ENCODE results near the gene SAMD13.

SAMD13 gene

DNA sequence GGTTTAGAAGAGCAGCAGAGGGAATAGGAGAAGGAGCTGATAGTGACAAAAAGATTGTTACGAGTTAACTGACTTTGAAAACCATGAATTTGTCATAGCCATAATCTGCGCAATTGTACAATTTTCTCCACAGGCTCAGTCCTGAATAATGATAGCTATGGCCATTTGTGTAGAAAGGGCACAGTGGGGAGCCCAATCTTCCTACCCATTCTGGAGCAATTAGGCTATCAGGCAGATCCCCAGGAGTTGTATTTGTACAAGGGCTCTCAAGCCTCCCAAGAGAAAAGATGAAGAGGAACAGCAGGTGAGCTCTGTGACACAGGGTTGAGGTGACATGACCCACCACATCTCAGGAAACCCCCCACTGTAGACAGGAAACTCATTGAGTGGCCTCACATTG is 42.1 kb upstream of the SAMD13 start:
- in situ Hi-C loops (cut with HindIII; ENCODE audit: low sequenced_read_pairs) = no loop called here
- no peak overlapping the region for H3K4me3 ChIP-seq (ENCODE audit: low read depth, low read length)
- no peak for DNase-seq (ENCODE audit: low read depth)
- TF ChIP-seq, protein P1, sequence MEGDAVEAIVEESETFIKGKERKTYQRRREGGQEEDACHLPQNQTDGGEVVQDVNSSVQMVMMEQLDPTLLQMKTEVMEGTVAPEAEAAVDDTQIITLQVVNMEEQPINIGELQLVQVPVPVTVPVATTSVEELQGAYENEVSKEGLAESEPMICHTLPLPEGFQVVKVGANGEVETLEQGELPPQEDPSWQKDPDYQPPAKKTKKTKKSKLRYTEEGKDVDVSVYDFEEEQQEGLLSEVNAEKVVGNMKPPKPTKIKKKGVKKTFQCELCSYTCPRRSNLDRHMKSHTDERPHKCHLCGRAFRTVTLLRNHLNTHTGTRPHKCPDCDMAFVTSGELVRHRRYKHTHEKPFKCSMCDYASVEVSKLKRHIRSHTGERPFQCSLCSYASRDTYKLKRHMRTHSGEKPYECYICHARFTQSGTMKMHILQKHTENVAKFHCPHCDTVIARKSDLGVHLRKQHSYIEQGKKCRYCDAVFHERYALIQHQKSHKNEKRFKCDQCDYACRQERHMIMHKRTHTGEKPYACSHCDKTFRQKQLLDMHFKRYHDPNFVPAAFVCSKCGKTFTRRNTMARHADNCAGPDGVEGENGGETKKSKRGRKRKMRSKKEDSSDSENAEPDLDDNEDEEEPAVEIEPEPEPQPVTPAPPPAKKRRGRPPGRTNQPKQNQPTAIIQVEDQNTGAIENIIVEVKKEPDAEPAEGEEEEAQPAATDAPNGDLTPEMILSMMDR (IDR thresholded peaks at IDR 0.05; ENCODE audit: low read depth, low read length, missing control alignments) = no peak

DNA sequence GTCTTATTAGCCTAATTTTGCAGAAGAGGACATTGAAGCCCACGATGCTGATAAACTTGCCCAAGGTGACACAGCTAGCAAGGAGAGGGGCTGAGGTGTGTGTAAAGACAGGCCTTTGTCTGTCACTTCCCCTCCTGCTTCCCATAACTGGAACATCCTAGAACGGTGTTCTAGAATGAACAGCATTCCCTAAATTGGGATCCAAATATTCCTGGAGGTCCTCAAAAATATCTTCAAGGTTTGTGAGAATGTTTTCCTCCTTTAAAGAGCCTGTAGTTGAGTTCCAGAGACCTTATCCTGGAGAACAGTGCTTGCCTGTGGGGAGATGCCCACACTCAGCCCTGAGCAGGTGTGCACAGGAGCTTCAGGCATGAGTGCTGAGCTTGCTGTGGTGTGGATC is 41.5 kb upstream of the SAMD13 start:
- in situ Hi-C loops (cut with HindIII; ENCODE audit: low sequenced_read_pairs) = no loop called here
- H3K4me3 ChIP-seq (ENCODE audit: low read depth, low read length) = no peak overlapping the region
- DNase-seq (ENCODE audit: low read depth) = no peak
- TF ChIP-seq, protein P1 (IDR thresholded peaks at IDR 0.05; ENCODE audit: low read depth, low read length, missing control alignments) = no peak

DNA sequence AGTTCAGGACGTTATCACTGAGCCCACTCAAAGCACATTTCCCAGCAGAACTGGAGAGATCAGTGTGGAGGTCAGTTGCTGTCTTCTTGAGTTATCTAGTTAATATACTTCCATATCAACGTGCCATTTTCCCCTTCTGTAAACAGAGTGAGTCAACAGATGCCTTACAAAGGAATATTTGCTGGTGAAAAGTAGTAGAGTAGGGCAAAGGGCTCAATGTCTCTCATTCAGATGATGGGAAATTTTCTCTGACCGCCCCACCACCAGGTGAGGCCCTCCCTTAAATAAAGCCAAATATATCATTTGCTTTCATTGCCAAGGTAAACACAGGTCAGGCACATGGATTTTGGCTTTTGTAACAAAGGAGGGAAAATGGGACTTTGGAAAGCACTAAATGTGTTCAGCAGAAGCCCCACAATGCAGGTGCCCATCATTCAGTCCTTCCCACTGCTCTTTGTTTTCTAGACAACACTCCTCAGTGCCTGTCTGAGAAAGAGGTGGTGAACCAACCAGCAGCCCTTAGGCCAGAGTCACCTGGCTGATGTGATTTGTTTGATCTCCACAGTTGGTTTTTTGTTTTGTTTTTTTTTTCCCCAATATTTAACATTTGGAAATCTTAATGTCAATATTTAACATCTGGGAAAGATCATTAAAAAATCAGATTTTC is 40.5 kb upstream of the SAMD13 start:
- in situ Hi-C loops (cut with HindIII; ENCODE audit: low sequenced_read_pairs) = no loop called here
- no peak for DNase-seq (ENCODE audit: low read depth)
- H3K4me3 ChIP-seq (ENCODE audit: low read depth, low read length) = no peak overlapping the region
- TF ChIP-seq, protein P1 (IDR thresholded peaks at IDR 0.05; ENCODE audit: low read depth, low read length, missing control alignments) = no peak

DNA sequence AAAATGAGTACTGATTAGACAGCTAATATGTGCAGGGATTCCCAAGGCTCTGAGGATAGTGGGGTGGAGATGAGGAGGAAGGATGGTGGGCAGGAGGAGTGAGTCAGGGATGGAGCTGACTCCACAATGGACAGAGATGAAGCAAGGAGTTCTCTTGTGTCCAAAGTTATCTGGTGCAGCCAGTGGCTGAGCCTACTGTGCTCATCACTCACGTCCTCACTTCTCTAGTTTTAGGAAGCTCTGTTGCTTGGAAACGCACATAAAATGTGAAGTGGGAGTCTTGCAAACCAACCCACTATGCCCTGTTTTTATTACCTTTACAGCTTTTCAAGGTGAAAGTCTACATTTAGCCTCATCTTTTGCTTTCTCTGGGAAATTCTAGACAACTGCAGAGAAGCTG is 36.5 kb upstream of the SAMD13 start:
- H3K4me3 ChIP-seq (ENCODE audit: low read depth, low read length) = no peak overlapping the region
- TF ChIP-seq, protein P1 (IDR thresholded peaks at IDR 0.05; ENCODE audit: low read depth, low read length, missing control alignments) = no peak
- DNase-seq (ENCODE audit: low read depth) = no peak
- in situ Hi-C loops (cut with HindIII; ENCODE audit: low sequenced_read_pairs) = no loop called here

DNA sequence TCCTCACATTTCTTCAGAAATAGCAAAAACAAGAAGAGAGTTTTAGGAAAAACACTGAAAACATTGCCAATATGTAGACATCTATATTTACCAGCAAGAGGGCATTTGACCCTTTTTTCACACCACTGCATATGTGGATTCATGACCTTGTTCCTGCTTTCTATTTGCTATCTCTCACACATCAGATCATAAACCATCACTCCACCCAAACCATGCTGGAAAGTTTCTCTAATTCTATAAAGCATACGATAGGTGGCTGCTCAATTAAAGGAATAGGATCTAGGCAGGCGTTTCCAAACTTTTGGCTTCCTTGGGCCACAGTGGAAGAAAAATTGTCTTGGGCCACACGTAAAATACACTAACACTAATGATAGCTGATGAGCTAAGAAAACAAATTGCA is 35.6 kb upstream of the SAMD13 start:
- TF ChIP-seq, protein P1 (IDR thresholded peaks at IDR 0.05; ENCODE audit: low read depth, low read length, missing control alignments) = no peak
- DNase-seq (ENCODE audit: low read depth) = no peak
- no peak overlapping the region for H3K4me3 ChIP-seq (ENCODE audit: low read depth, low read length)
- in situ Hi-C loops (cut with HindIII; ENCODE audit: low sequenced_read_pairs) = no loop called here

DNA sequence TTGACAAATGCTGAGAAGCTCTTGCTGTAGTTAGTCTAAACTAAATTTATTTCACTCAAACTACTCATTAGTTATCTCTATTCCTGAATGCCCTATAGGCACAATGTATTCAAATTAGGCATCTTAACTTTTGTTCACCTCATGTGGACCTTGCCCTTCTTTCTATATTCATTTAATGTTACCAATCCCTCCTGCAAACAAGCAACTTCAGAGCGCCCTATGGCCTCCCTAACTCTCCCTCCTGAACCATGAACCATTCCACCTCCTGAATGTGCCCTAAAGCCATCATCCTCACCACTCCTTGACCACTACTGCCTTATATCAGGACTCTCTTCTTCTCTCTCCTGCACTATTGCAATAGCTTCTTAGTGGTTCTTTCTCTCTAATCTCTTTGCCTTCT is 34.8 kb upstream of the SAMD13 start:
- in situ Hi-C loops (cut with HindIII; ENCODE audit: low sequenced_read_pairs) = no loop called here
- TF ChIP-seq, protein P1 (IDR thresholded peaks at IDR 0.05; ENCODE audit: low read depth, low read length, missing control alignments) = no peak
- no peak for DNase-seq (ENCODE audit: low read depth)
- H3K4me3 ChIP-seq (ENCODE audit: low read depth, low read length) = no peak overlapping the region
